Ramos (cell line): ENCODE data around the gene PLEKHJ1.

ENCODE experiments used
- in situ Hi-C: fragments of 300-500 bp; cut with MboI; formaldehyde crosslinking; loops from one replicate; pipeline ENCODE4 v1.14.3; 2022; ENCODE audit warnings: low sequenced_read_pairs; ENCODE audit not compliant: unreplicated experiment

Gene PLEKHJ1

GRCh38 chr19:2188708-2189385, 47.3 kb downstream of the PLEKHJ1 start:
- in situ Hi-C loops: no loop called here

GRCh38 chr19:2187159-2187558, 49.0 kb downstream of the PLEKHJ1 start:
- in situ Hi-C loops: no loop called here

DNA sequence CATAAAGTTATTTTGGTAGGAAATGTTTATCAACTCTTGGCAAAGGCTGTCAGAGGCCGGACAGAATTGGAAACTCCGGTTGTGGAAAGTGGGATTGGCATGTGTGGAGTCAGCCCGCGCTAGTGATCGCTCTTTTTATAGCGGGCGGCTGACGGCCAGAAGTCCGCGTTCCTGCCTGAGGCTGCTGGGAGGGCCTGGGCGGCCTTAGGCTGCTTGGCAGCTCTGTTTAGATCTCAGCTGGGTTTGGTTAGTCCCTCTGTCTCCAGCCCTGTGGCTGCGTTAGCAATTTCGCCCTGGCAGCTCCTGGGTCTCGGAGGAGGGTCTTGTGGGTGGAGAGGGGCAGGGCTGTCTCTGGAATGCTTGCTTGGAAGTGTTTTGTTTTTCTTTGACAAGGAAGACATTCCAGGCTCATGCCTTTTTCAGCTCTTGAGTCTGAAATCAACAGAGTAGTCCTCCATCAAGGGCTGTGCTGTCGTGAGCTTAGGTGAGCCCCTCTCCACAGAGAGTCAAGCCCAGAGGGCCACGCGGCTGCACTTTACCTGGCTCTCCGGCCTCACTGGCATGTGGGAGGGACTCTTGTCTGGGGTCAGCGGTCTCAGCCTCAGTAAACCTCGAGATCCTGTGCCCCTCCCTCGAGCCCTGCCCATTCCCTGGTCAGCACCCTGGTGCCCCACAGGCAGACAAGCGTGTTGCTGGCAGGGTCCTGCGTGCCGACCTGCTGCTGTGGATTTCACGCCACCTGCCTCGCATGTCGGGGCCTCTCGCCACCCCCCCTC, 49.9 kb downstream of the PLEKHJ1 start:
- in situ Hi-C loops: no loop called here

- in situ Hi-C loops: no loop called here
Observed at GRCh38 chr19:2185734-2186070, 50.4 kb downstream of the PLEKHJ1 start.

DNA sequence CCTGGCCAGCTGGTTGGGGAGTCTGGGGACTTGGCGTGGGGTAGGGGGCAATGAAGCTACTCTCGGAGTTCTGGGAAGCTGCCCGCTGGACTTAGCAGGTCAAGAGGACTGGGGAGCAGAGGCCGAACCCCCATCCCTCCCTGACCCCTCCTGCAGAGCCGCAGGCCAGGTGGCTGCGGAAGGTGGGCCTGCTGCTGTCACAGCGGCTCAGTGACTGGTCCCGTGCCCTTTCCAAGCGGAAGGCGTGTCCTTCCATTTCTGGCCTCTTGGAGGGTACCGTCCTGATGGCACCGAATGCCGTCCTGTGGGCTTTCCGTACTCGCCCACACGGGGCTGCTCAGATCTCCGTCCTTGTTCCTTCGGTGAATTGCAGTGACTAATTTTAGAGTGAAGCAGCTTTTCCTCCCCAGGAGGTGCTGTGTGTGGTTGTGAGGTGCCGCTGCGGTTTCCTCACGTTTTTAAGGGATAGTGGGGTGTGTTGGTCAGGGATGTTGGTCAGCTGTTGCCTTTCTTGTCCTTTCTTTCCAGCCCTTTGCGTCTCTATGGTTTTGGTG, 51.6 kb downstream of the PLEKHJ1 start:
- in situ Hi-C loops: no loop called here
